Colon (tissue), 2 donors: Measurements from ENCODE around the gene PCDHGB2.
"Not testable (repeated sequence)": the region's sequence is repeated elsewhere in the genome, so short reads cannot be mapped to it uniquely, and the experiment has no call there.

Source experiments
- FAIRE-seq: peaks from 2 replicates; lab custom pipeline; 2012; peaks lifted over from hg19 to GRCh38; lab: Jason Lieb, UNC
- donor health status: control.
- donor health status: control.

The PCDHGB2 gene

GRCh38 chr5:141349917-141350619, 9.7 kb upstream of the PCDHGB2 start, which contains the start of gene PCDHGB1:
Gene PCDHGB1, plus strand, starts transcription at chr5:141350099. Its CDS starts 162 bp downstream, at chr5:141350261.
- FAIRE-seq = no peak

GRCh38 chr5:141351591-141351990, 8.2 kb upstream of the PCDHGB2 start:
- FAIRE-seq = no peak

- no peak for FAIRE-seq
Observed at GRCh38 chr5:141354900-141355469, 4.8 kb upstream of the PCDHGB2 start, which contains the start of gene PCDHGA4. Gene PCDHGA4, plus strand, starts transcription at chr5:141355021. Its CDS starts 87 bp downstream, at chr5:141355108.

GRCh38 chr5:141355641-141356040, 4.2 kb upstream of the PCDHGB2 start:
- no peak for FAIRE-seq

- FAIRE-seq = no peak
Observed at GRCh38 chr5:141356133-141356532, 3.7 kb upstream of the PCDHGB2 start.

- FAIRE-seq = no peak
Observed at GRCh38 chr5:141356950-141357349, 2.8 kb upstream of the PCDHGB2 start.

GRCh38 chr5:141360685-141361084, 891 bp downstream of the PCDHGB2 start:
- no peak for FAIRE-seq

GRCh38 chr5:141362719-141363118, 2.9 kb downstream of the PCDHGB2 start:
- no peak for FAIRE-seq

- FAIRE-seq = no peak
Observed at GRCh38 chr5:141363952-141364660, 4.3 kb downstream of the PCDHGB2 start, which contains the start of gene PCDHGA5. Gene PCDHGA5, plus strand, starts transcription at chr5:141364162. Its CDS starts 169 bp downstream, at chr5:141364331.

GRCh38 chr5:141366016-141366896, 6.5 kb downstream of the PCDHGB2 start:
- no peak for FAIRE-seq

GRCh38 chr5:141369994-141370848, 10.4 kb downstream of the PCDHGB2 start, which contains the start of gene PCDHGB3:
Gene PCDHGB3, plus strand, starts transcription at chr5:141370242. Its CDS starts 153 bp downstream, at chr5:141370395.
- no peak for FAIRE-seq

GRCh38 chr5:141371572-141372475, 12.0 kb downstream of the PCDHGB2 start:
- no peak for FAIRE-seq

GRCh38 chr5:141373673-141374317, 14.0 kb downstream of the PCDHGB2 start, which contains the start of gene PCDHGA6:
Gene PCDHGA6, plus strand, starts transcription at chr5:141373891. Its CDS starts 193 bp downstream, at chr5:141374084.
- no peak for FAIRE-seq

GRCh38 chr5:141374627-141375026, 14.8 kb downstream of the PCDHGB2 start:
- FAIRE-seq = no peak

GRCh38 chr5:141375444-141376155, 15.8 kb downstream of the PCDHGB2 start:
- FAIRE-seq = not testable (repeated sequence)

- no peak for FAIRE-seq
Observed at GRCh38 chr5:141382469-141383294, 22.9 kb downstream of the PCDHGB2 start, which contains the start of gene PCDHGA7. Gene PCDHGA7, plus strand, starts transcription at chr5:141382742. Its CDS starts 158 bp downstream, at chr5:141382900.

GRCh38 chr5:141383345-141383744, 23.6 kb downstream of the PCDHGB2 start:
- no peak for FAIRE-seq
